Mesenteric fat pad (tissue), 1 donor: ENCODE data around the gene EXOG. TPM values are rescaled to one million over a fixed set of nuclear protein-coding genes. Genes with fewer than 3 reads are reported as not detected.

Source experiments
- DNase-seq: peaks from one replicate; pipeline ENCODE4 v3.0.0-alpha.2; 2020; ENCODE audit warnings: low spot score
- total RNA-seq: library from RNA; stranded (reverse); fragmentation: NEBNext Ultra II Directional; extraction: Animal tissue kit (Norgen Biotek cat#: 25700); gene quantifications from one replicate; pipeline ENCODE4 v1.2.1, GENCODE V29; 2021
- donor health status: DM: yes; HTN: yes; CAD: no.

Gene EXOG
- total RNA-seq, 1 donor from 2014 or later = 7.3 TPM

GRCh38 chr3:38543586-38543985 is 47.4 kb downstream of the EXOG start:
- peak; percentile 84 for DNase-seq

GRCh38 chr3:38544926-38545325 is 48.8 kb downstream of the EXOG start:
- peak; percentile 53 for DNase-seq

GRCh38 chr3:38545550-38545949 is 49.4 kb downstream of the EXOG start:
- peak; percentile 41 for DNase-seq

- peak; percentile 55 for DNase-seq
These were observed 49.8 kb downstream of the EXOG start for GRCh38 chr3:38545983-38546382.

- DNase-seq = peak; percentile 78
These were observed 52.2 kb downstream of the EXOG start for GRCh38 chr3:38548154-38548931.

GRCh38 chr3:38549082-38549481 is 52.9 kb downstream of the EXOG start:
- peak; percentile 64 for DNase-seq

GRCh38 chr3:38549486-38549885 is 53.3 kb downstream of the EXOG start:
- DNase-seq = peak; percentile 82

- DNase-seq = peak; percentile 82
These were observed 54.1 kb downstream of the EXOG start for GRCh38 chr3:38549957-38550840.

GRCh38 chr3:38551026-38551832 is 55.1 kb downstream of the EXOG start:
- DNase-seq = peak; percentile 64

GRCh38 chr3:38552364-38552763 is 56.2 kb downstream of the EXOG start:
- DNase-seq = peak; percentile 37

GRCh38 chr3:38553071-38553470 is 56.9 kb downstream of the EXOG start:
- no peak for DNase-seq

- peak; percentile 57 for DNase-seq
These were observed 58.1 kb downstream of the EXOG start for GRCh38 chr3:38554127-38554827.

GRCh38 chr3:38555149-38555840 is 59.2 kb downstream of the EXOG start:
- DNase-seq = peak; percentile 57

- DNase-seq = peak; percentile 43
These were observed 59.8 kb downstream of the EXOG start for GRCh38 chr3:38555926-38556325.

- peak; percentile 62 for DNase-seq
These were observed 60.7 kb downstream of the EXOG start for GRCh38 chr3:38556640-38557358.

- DNase-seq = no peak
These were observed 62.7 kb downstream of the EXOG start for GRCh38 chr3:38558864-38559263.

- peak; percentile 53 for DNase-seq
These were observed 64.1 kb downstream of the EXOG start for GRCh38 chr3:38560284-38560683.

- peak; percentile 59 for DNase-seq
These were observed 65.0 kb downstream of the EXOG start for GRCh38 chr3:38560996-38561717.
